Measurements from ENCODE around the gene CYB561D1. TPM values are rescaled to one million over a fixed set of nuclear protein-coding genes. Genes with fewer than 3 reads are reported as not detected.

CYB561D1 gene
- total and polyA plus RNA-seq, 2 of the 13 experiments (the other 11 are each of a cell fraction or from before 2014, with no cell fraction given), result 3.9 to 4.1 TPM

- Histone ChIP-seq H2AFZ (ENCODE audit: low read length) (no peak overlapping the region), H3K36me3 (replicated peaks in 1 of 2; ENCODE audit: control insufficient read depth in 1 of 2, insufficient read depth in 2 of 2, low read length in 2 of 2) (no peaks in the 10 kb centered on the region), H3K4me3 (replicated peaks in 1 of 3; ENCODE audit: insufficient read depth in 1 of 3, low read depth in 2 of 3, low read length in 3 of 3) (peak overlapping the region; percentile 83 to 96 (median 93)), H3K79me2 (ENCODE audit: insufficient read depth, low read length) (peaks cover 55% of the 10 kb centered on the region), H3K27me3 (ENCODE audit: control insufficient read depth in 1 of 2, insufficient read depth in 2 of 2, low read length in 2 of 2) (peaks cover 0 to 3% of the 10 kb centered on the region in 2 experiments; a peak in 2 of 5 replicates), H3K4me2 (ENCODE audit: low read depth, low read length) (peak overlapping the region; percentile 97), H3K27ac (ENCODE audit: extremely low read length, insufficient read depth, low read length) (peak overlapping the region; percentile 72), H3K4me1 (ENCODE audit: insufficient read depth, low read length) (peaks cover 65% of the 10 kb centered on the region), H4K20me1 (ENCODE audit: insufficient read depth, low read length) (peaks cover 20% of the 10 kb centered on the region; the same call in 1 of the 2 replicates), H3K9ac (ENCODE audit: insufficient read depth, low read depth, low read length) (peak overlapping the region; percentile 82), H3K9me3 (ENCODE audit: low read length) (no peaks in the 10 kb centered on the region)
- in situ Hi-C loops (cut with HindIII; ENCODE audit: extremely low pct_ligation_motif_present, low pct_unique_long_range_greater_than_20kb), result loop anchor here (5.0 to 10.0 kb wide), 3 partner anchors 75 to 225 kb away; partner anchors contain the start of gene GSTM5
- FAIRE-seq, result no peak
- ChIA-PET CTCF (ENCODE audit: low intra/inter-chr PET ratio, low total read pairs) (interaction anchor here (3.6 kb wide), 1 partner anchor 96 kb away, joined by 12 read pairs; no protein-coding TSS in a partner anchor), POLR2A (interaction anchor here (0.7 to 2.7 kb wide), 30 partner anchors 8 to 487 kb away, joined by 3 to 36 read pairs (median 6); partner anchors contain the start of genes AHCYL1, AMIGO1, AMPD2 and EPS8L3)
- TSS peak; percentile 95 for BruUV-seq (replicated peaks)
- intact Hi-C loops (cut with micrococcal nuclease; ENCODE audit: unreplicated experiment), result loop anchor here (1.0 to 10.0 kb wide), 3 partner anchors 40 to 437 kb away; partner anchors contain the start of genes AHCYL1, AMPD2 and GNAT2
- WGBS (ENCODE audit: low lambda C conversion rate), result 8% methylated on average over 15 of the region's 22 CpGs
- ATAC-seq, result 0 out of 3 replicates have a peak, but pooled peaks have one; percentile 7
- DNase-seq (ENCODE audit: low spot score), result no peak
- no peak for TF ChIP-seq NFATC3 (CRISPR knock-in tag; IDR thresholded peaks at IDR 0.05)
- no peak for TF ChIP-seq ZBTB49 (CRISPR knock-in tag; IDR thresholded peaks at IDR 0.05; ENCODE audit: borderline replicate concordance)
- no peak for TF ChIP-seq ZSCAN25 (CRISPR knock-in tag; IDR thresholded peaks at IDR 0.05)
- TF ChIP-seq ZNF761 (CRISPR knock-in tag; conservative IDR thresholded peaks at IDR 0.05), result no peak
- TF ChIP-seq HDAC2 (CRISPR knock-in tag; IDR thresholded peaks at IDR 0.05), result 0 out of 2 replicates have a peak, but pooled peaks have one; percentile 4
- no peak for TF ChIP-seq YY1 (IDR thresholded peaks at IDR 0.05; ENCODE audit: insufficient read depth, insufficient replicate concordance, low read depth, low read length)
- no peak for TF ChIP-seq PHF20 (CRISPR knock-in tag; IDR thresholded peaks at IDR 0.05)
- TF ChIP-seq, protein P1, sequence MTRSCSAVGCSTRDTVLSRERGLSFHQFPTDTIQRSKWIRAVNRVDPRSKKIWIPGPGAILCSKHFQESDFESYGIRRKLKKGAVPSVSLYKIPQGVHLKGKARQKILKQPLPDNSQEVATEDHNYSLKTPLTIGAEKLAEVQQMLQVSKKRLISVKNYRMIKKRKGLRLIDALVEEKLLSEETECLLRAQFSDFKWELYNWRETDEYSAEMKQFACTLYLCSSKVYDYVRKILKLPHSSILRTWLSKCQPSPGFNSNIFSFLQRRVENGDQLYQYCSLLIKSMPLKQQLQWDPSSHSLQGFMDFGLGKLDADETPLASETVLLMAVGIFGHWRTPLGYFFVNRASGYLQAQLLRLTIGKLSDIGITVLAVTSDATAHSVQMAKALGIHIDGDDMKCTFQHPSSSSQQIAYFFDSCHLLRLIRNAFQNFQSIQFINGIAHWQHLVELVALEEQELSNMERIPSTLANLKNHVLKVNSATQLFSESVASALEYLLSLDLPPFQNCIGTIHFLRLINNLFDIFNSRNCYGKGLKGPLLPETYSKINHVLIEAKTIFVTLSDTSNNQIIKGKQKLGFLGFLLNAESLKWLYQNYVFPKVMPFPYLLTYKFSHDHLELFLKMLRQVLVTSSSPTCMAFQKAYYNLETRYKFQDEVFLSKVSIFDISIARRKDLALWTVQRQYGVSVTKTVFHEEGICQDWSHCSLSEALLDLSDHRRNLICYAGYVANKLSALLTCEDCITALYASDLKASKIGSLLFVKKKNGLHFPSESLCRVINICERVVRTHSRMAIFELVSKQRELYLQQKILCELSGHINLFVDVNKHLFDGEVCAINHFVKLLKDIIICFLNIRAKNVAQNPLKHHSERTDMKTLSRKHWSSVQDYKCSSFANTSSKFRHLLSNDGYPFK (CRISPR knock-in tag; IDR thresholded peaks at IDR 0.05; ENCODE audit: borderline replicate concordance), result no peak
- 0 out of 2 replicates have a peak, but pooled peaks have one; percentile 55 for TF ChIP-seq KDM5A (IDR thresholded peaks at IDR 0.05; ENCODE audit: borderline replicate concordance, low read length)
- TF ChIP-seq ZNF10 (CRISPR knock-in tag; IDR thresholded peaks at IDR 0.05; ENCODE audit: borderline replicate concordance, low read depth), result no peak
- TF ChIP-seq ZNF468 (CRISPR knock-in tag; IDR thresholded peaks at IDR 0.05), result no peak
- TF ChIP-seq HNRNPH1 (optimal IDR thresholded peaks at IDR 0.05; ENCODE audit: low read depth, low read length), result no peak
- no peak for TF ChIP-seq NCOA5 (CRISPR knock-in tag; IDR thresholded peaks at IDR 0.05)
- TF ChIP-seq ARHGAP35 (CRISPR knock-in tag; IDR thresholded peaks at IDR 0.05; ENCODE audit: borderline replicate concordance), result no peak
- no peak for TF ChIP-seq ASH2L (IDR thresholded peaks at IDR 0.05; ENCODE audit: insufficient read length, low read depth, low read length)
- no peak for TF ChIP-seq HIVEP1 (CRISPR knock-in tag; IDR thresholded peaks at IDR 0.05)
Measured at GRCh38 chr1:109547463-109548320, 53.8 kb downstream of the CYB561D1 start.
